ENCODE data around the gene TMEM108.
"Not testable (repeated sequence)": the region's sequence is repeated elsewhere in the genome, so short reads cannot be mapped to it uniquely, and the experiment has no call there.

The TMEM108 gene

GRCh38 chr3:133038089-133038730, at the start of gene TMEM108:
Gene TMEM108, plus strand, starts transcription at chr3:133038391.
- Histone ChIP-seq H3K27ac (ENCODE audit: low read depth, low read length) (no peak within 1 kb of the TSS), H3K9ac (ENCODE audit: low read length in 5 of 5) (peak within 1 kb of the TSS in 2 of 5 donors; percentile 14 to 37), H3K4me3 (ENCODE audit: low read depth in 1 of 5, low read length in 5 of 5) (peak within 1 kb of the TSS in 4 of 5 donors; percentile 61 to 64 (median 62)), H3K4me1 (ENCODE audit: control insufficient read depth in 5 of 5, insufficient read depth in 5 of 5, low read length in 5 of 5) (peaks cover 0 to 24% (median 15%) of the 10 kb centered on the region in 5 donors), H3K36me3 (ENCODE audit: control insufficient read depth in 5 of 5, insufficient read depth in 5 of 5, low read length in 5 of 5) (no peaks in the 10 kb centered on the region), H3K9me3 (ENCODE audit: control insufficient read depth in 5 of 5, low read length in 5 of 5) (no peaks in the 10 kb centered on the region), H3K27me3 (ENCODE audit: control insufficient read depth in 5 of 5, insufficient read depth in 4 of 5, low read length in 5 of 5) (peaks cover 19 to 35% (median 24%) of the 10 kb centered on the region in 5 donors)

- no peak overlapping the region for H3K4me3 ChIP-seq (ENCODE audit: low read depth in 1 of 5, low read length in 5 of 5)
These were observed 42.2 kb upstream of the TMEM108 start for GRCh38 chr3:132995971-132996370.

GRCh38 chr3:132997404-132998185, 40.6 kb upstream of the TMEM108 start:
- H3K36me3 ChIP-seq (ENCODE audit: control insufficient read depth in 5 of 5, insufficient read depth in 5 of 5, low read length in 5 of 5): no peaks in the 10 kb centered on the region
- H3K9ac ChIP-seq (ENCODE audit: low read length in 5 of 5): no peak overlapping the region
- H3K9me3 ChIP-seq (ENCODE audit: control insufficient read depth in 5 of 5, low read length in 5 of 5): no peaks in the 10 kb centered on the region
- no peak overlapping the region for H3K4me3 ChIP-seq (ENCODE audit: low read depth in 1 of 5, low read length in 5 of 5)
- no peak overlapping the region for H3K27ac ChIP-seq (ENCODE audit: low read depth, low read length)
- no peaks in the 10 kb centered on the region for H3K4me1 ChIP-seq (ENCODE audit: control insufficient read depth in 5 of 5, insufficient read depth in 5 of 5, low read length in 5 of 5)
- H3K27me3 ChIP-seq (ENCODE audit: control insufficient read depth in 5 of 5, insufficient read depth in 4 of 5, low read length in 5 of 5): no peaks in the 10 kb centered on the region

More at GRCh38 chr3:132995971-132996370, 42.2 kb upstream of the TMEM108 start:
- no peaks in the 10 kb centered on the region for H3K27me3 ChIP-seq (ENCODE audit: control insufficient read depth in 5 of 5, insufficient read depth in 4 of 5, low read length in 5 of 5)
- H3K4me1 ChIP-seq (ENCODE audit: control insufficient read depth in 5 of 5, insufficient read depth in 5 of 5, low read length in 5 of 5): no peaks in the 10 kb centered on the region
- H3K9me3 ChIP-seq (ENCODE audit: control insufficient read depth in 5 of 5, low read length in 5 of 5): no peaks in the 10 kb centered on the region
- no peak overlapping the region for H3K9ac ChIP-seq (ENCODE audit: low read length in 5 of 5)
- no peak overlapping the region for H3K27ac ChIP-seq (ENCODE audit: low read depth, low read length)
- no peaks in the 10 kb centered on the region for H3K36me3 ChIP-seq (ENCODE audit: control insufficient read depth in 5 of 5, insufficient read depth in 5 of 5, low read length in 5 of 5)

- not testable (repeated sequence) for H3K36me3 ChIP-seq (ENCODE audit: control insufficient read depth in 5 of 5, insufficient read depth in 5 of 5, low read length in 5 of 5); H3K27me3 ChIP-seq (ENCODE audit: control insufficient read depth in 5 of 5, insufficient read depth in 4 of 5, low read length in 5 of 5); H3K9ac ChIP-seq (ENCODE audit: low read length in 5 of 5); H3K4me1 ChIP-seq (ENCODE audit: control insufficient read depth in 5 of 5, insufficient read depth in 5 of 5, low read length in 5 of 5); H3K27ac ChIP-seq (ENCODE audit: low read depth, low read length); H3K9me3 ChIP-seq (ENCODE audit: control insufficient read depth in 5 of 5, low read length in 5 of 5); H3K4me3 ChIP-seq (ENCODE audit: low read depth in 1 of 5, low read length in 5 of 5)
These were observed 33.2 kb upstream of the TMEM108 start for GRCh38 chr3:133005032-133005431.

GRCh38 chr3:133007601-133008000, 30.6 kb upstream of the TMEM108 start:
- H3K4me1 ChIP-seq (ENCODE audit: control insufficient read depth in 5 of 5, insufficient read depth in 5 of 5, low read length in 5 of 5): no peaks in the 10 kb centered on the region
- H3K27ac ChIP-seq (ENCODE audit: low read depth, low read length): no peak overlapping the region
- no peak overlapping the region for H3K9ac ChIP-seq (ENCODE audit: low read length in 5 of 5)
- H3K36me3 ChIP-seq (ENCODE audit: control insufficient read depth in 5 of 5, insufficient read depth in 5 of 5, low read length in 5 of 5): no peaks in the 10 kb centered on the region
- H3K27me3 ChIP-seq (ENCODE audit: control insufficient read depth in 5 of 5, insufficient read depth in 4 of 5, low read length in 5 of 5): no peaks in the 10 kb centered on the region
- H3K9me3 ChIP-seq (ENCODE audit: control insufficient read depth in 5 of 5, low read length in 5 of 5): peaks cover 0 to 4% (median 0%) of the 10 kb centered on the region in 5 donors
- no peak overlapping the region for H3K4me3 ChIP-seq (ENCODE audit: low read depth in 1 of 5, low read length in 5 of 5)

- H3K9ac ChIP-seq (ENCODE audit: low read length in 5 of 5): no peak overlapping the region
- no peak overlapping the region for H3K27ac ChIP-seq (ENCODE audit: low read depth, low read length)
- no peaks in the 10 kb centered on the region for H3K36me3 ChIP-seq (ENCODE audit: control insufficient read depth in 5 of 5, insufficient read depth in 5 of 5, low read length in 5 of 5)
- no peak overlapping the region for H3K4me3 ChIP-seq (ENCODE audit: low read depth in 1 of 5, low read length in 5 of 5)
- peaks cover 0 to 3% (median 0%) of the 10 kb centered on the region in 5 donors for H3K27me3 ChIP-seq (ENCODE audit: control insufficient read depth in 5 of 5, insufficient read depth in 4 of 5, low read length in 5 of 5)
- peaks cover 0 to 4% (median 0%) of the 10 kb centered on the region in 5 donors for H3K9me3 ChIP-seq (ENCODE audit: control insufficient read depth in 5 of 5, low read length in 5 of 5)
- no peaks in the 10 kb centered on the region for H3K4me1 ChIP-seq (ENCODE audit: control insufficient read depth in 5 of 5, insufficient read depth in 5 of 5, low read length in 5 of 5)
These were observed 23.9 kb upstream of the TMEM108 start for GRCh38 chr3:133014325-133014724.

GRCh38 chr3:133015573-133015972, 22.6 kb upstream of the TMEM108 start:
- not testable (repeated sequence) for H3K9ac ChIP-seq (ENCODE audit: low read length in 5 of 5); H3K36me3 ChIP-seq (ENCODE audit: control insufficient read depth in 5 of 5, insufficient read depth in 5 of 5, low read length in 5 of 5); H3K27me3 ChIP-seq (ENCODE audit: control insufficient read depth in 5 of 5, insufficient read depth in 4 of 5, low read length in 5 of 5); H3K9me3 ChIP-seq (ENCODE audit: control insufficient read depth in 5 of 5, low read length in 5 of 5); H3K4me1 ChIP-seq (ENCODE audit: control insufficient read depth in 5 of 5, insufficient read depth in 5 of 5, low read length in 5 of 5); H3K4me3 ChIP-seq (ENCODE audit: low read depth in 1 of 5, low read length in 5 of 5); H3K27ac ChIP-seq (ENCODE audit: low read depth, low read length)

GRCh38 chr3:133016838-133017309, 21.3 kb upstream of the TMEM108 start:
- no peak overlapping the region for H3K9ac ChIP-seq (ENCODE audit: low read length in 5 of 5)

GRCh38 chr3:133018921-133019320, 19.3 kb upstream of the TMEM108 start:
- Histone ChIP-seq H3K4me3 (ENCODE audit: low read depth in 1 of 5, low read length in 5 of 5) (no peak overlapping the region), H3K36me3 (ENCODE audit: control insufficient read depth in 5 of 5, insufficient read depth in 5 of 5, low read length in 5 of 5) (no peaks in the 10 kb centered on the region), H3K27ac (ENCODE audit: low read depth, low read length) (no peak overlapping the region), H3K9me3 (ENCODE audit: control insufficient read depth in 5 of 5, low read length in 5 of 5) (no peaks in the 10 kb centered on the region), H3K27me3 (ENCODE audit: control insufficient read depth in 5 of 5, insufficient read depth in 4 of 5, low read length in 5 of 5) (peaks cover 0 to 3% (median 0%) of the 10 kb centered on the region in 5 donors), H3K4me1 (ENCODE audit: control insufficient read depth in 5 of 5, insufficient read depth in 5 of 5, low read length in 5 of 5) (no peaks in the 10 kb centered on the region), H3K9ac (ENCODE audit: low read length in 5 of 5) (no peak overlapping the region)

More at GRCh38 chr3:133016838-133017309, 21.3 kb upstream of the TMEM108 start:
- Histone ChIP-seq H3K36me3 (ENCODE audit: control insufficient read depth in 5 of 5, insufficient read depth in 5 of 5, low read length in 5 of 5) (no peaks in the 10 kb centered on the region), H3K4me3 (ENCODE audit: low read depth in 1 of 5, low read length in 5 of 5) (no peak overlapping the region), H3K27me3 (ENCODE audit: control insufficient read depth in 5 of 5, insufficient read depth in 4 of 5, low read length in 5 of 5) (peaks cover 0 to 3% (median 0%) of the 10 kb centered on the region in 5 donors), H3K27ac (ENCODE audit: low read depth, low read length) (no peak overlapping the region), H3K4me1 (ENCODE audit: control insufficient read depth in 5 of 5, insufficient read depth in 5 of 5, low read length in 5 of 5) (no peaks in the 10 kb centered on the region), H3K9me3 (ENCODE audit: control insufficient read depth in 5 of 5, low read length in 5 of 5) (peaks cover 0 to 2% (median 0%) of the 10 kb centered on the region in 5 donors)

- H3K27me3 ChIP-seq (ENCODE audit: control insufficient read depth in 5 of 5, insufficient read depth in 4 of 5, low read length in 5 of 5): peaks cover 0 to 3% (median 0%) of the 10 kb centered on the region in 5 donors
- no peak overlapping the region for H3K27ac ChIP-seq (ENCODE audit: low read depth, low read length)
- H3K4me3 ChIP-seq (ENCODE audit: low read depth in 1 of 5, low read length in 5 of 5): no peak overlapping the region
- H3K9ac ChIP-seq (ENCODE audit: low read length in 5 of 5): no peak overlapping the region
- H3K4me1 ChIP-seq (ENCODE audit: control insufficient read depth in 5 of 5, insufficient read depth in 5 of 5, low read length in 5 of 5): no peaks in the 10 kb centered on the region
- no peaks in the 10 kb centered on the region for H3K9me3 ChIP-seq (ENCODE audit: control insufficient read depth in 5 of 5, low read length in 5 of 5)
- no peaks in the 10 kb centered on the region for H3K36me3 ChIP-seq (ENCODE audit: control insufficient read depth in 5 of 5, insufficient read depth in 5 of 5, low read length in 5 of 5)
These were observed 17.0 kb upstream of the TMEM108 start for GRCh38 chr3:133021206-133021605.
